CMK (cell line): Measurements from ENCODE around the gene DGKB.

ENCODE experiments used
- DNase-seq: peaks from one replicate; pipeline ENCODE4 v3.0.0-alpha.2; 2010; ENCODE audit warnings: low read depth

The DGKB gene

DNA sequence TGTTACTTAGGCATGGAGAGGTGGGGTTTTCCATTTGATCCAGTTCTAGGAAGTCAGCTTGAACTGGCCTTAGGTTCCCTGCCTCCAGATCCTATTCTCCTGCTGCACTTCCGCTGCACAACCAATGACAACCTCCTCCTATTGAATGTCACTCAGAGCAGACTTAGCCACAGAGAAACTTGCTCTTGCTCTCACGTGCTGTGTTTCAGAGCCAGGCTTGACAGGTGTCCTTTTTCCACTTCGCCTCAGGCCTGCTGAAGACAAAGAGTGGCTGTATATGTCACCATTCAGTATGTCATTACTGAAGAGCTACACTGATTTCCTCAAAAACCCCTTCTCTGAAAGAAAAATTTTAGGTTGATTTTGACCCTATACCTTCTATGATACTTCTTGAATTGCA, 797.7 kb downstream of the DGKB start:
- DNase-seq: no peak

DNA sequence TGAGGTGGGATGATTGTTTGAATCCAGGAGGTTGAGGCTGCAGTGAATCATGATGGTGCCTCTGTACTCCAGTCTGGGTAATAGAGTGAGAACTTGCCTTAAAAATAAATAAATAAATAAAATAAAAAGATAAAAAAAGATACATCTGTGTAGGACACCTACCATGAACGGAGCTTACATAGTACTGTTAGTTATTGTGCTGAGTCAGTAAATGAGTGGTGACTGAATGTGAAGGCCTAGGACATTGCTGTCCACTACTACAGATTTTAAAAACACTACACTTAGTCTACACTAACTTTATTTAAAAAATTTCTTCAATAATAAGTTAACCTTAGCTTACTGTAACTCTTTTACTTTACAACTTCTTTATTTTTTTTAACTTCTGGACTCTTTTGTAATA, 806.4 kb downstream of the DGKB start:
- no peak for DNase-seq

DNA sequence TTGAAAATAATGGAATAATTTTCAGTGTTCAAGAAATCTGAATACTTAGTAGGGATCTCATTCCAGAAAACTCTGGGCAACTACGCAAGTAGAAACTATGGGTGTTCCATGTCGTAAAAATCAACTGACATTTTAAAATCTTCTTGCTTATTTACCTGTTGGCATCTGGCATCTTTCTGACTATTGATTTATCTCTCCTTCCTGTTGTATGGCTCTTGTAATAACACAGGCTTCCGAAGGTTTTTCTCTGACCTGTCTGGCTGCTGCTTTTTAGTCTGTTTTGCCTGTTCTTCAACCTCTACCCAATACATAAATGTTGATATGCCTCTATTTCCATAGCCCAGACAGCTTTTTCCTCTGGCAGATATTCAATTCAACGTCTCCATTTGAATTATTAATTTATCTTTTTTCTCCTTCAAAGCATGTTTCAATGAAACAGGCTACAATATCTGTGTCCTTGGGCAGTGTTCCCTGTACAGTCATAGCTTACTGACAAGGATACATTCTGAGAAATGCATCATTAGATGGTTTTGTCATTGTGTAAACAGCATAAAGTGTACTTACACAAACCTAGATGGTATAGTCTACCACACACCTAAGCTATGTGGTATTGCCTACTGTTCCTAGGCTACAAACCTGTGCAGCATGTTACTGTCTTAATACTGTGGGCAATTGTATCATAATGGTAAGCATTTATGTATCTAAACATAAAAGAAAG, 807.2 kb downstream of the DGKB start:
- DNase-seq: no peak
